Retinal pigment epithelial cell (primary cell): ENCODE results near the gene UNC5B.

Experiments
- DNase-seq: peaks from one replicate; pipeline ENCODE4 v3.0.0-alpha.2; 2010; ENCODE audit warnings: low read depth
- H3K4me3 ChIP-seq: 2 replicates; pipeline ENCODE4 v1.5.1; 2011; ENCODE audit warnings: mild to moderate bottlenecking, low read length, control low read depth, moderate library complexity
- CTCF ChIP-seq: conservative IDR thresholded peaks from 2 replicates; pipeline ENCODE4 v1.5.1; 2011; ENCODE audit warnings: low read depth, low read length, control low read depth, inconsistent platforms

UNC5B gene

GRCh38 chr10:71241114-71241829 is 28.9 kb downstream of the UNC5B start:
- no peak for TF ChIP-seq CTCF
- DNase-seq: no peak
- H3K4me3 ChIP-seq: no peak overlapping the region

GRCh38 chr10:71241830-71242621 is 29.7 kb downstream of the UNC5B start:
- no peak for DNase-seq
- H3K4me3 ChIP-seq: no peak overlapping the region
- TF ChIP-seq CTCF: no peak

- TF ChIP-seq CTCF: peak; percentile 21
- DNase-seq: no peak
- no peak overlapping the region for H3K4me3 ChIP-seq
Observed at GRCh38 chr10:71242622-71243009, 30.2 kb downstream of the UNC5B start.

- no peak for TF ChIP-seq CTCF
- no peak overlapping the region for H3K4me3 ChIP-seq
- DNase-seq: no peak
Observed at GRCh38 chr10:71243756-71244395, 31.5 kb downstream of the UNC5B start.

- H3K4me3 ChIP-seq: no peak overlapping the region
- no peak for DNase-seq
- no peak for TF ChIP-seq CTCF
Observed at GRCh38 chr10:71244431-71245419, 32.4 kb downstream of the UNC5B start.
